ENCODE data around the gene LPO.
A peak's percentile ranks its signal among the peaks of the same experiment; 100 is the strongest.

GRCh38 chr17:58277107-58277801 lies 38.9 kb downstream of the LPO start:
- peak; percentile 46 for TF ChIP-seq CTCF (IDR thresholded peaks at IDR 0.05; ENCODE audit: insufficient read depth, low read length, poor library complexity, severe bottlenecking)
- no peak for TF ChIP-seq EZH2phosphoT487 (conservative IDR thresholded peaks at IDR 0.05; ENCODE audit: low read length)

Data from SU-DHL-6 (cell line).